GM21529 (cell line): ENCODE results near the gene RSPRY1.

Source experiments
- ATAC-seq: cut with Tn5 transposase; IDR thresholded peaks from one replicate; pipeline ENCODE4 v1.9.1; 2021; ENCODE audit not compliant: unreplicated experiment

The RSPRY1 gene

GRCh38 chr16:57185945-57186871 lies at the start of gene RSPRY1, which contains the start of gene PSME3IP1:
Gene RSPRY1 (plus strand): TSS chr16:57186329. CDS start chr16:57204659, 18,330 bp downstream.
Gene PSME3IP1 (minus strand): TSS chr16:57186039. CDS start chr16:57173854, 12,185 bp downstream.
- ATAC-seq: peak; percentile 88

GRCh38 chr16:57137043-57137442 lies 49.1 kb upstream of the RSPRY1 start:
- ATAC-seq: no peak

GRCh38 chr16:57137566-57138273 lies 48.4 kb upstream of the RSPRY1 start:
- no peak for ATAC-seq

- ATAC-seq: no peak
Measured at GRCh38 chr16:57138281-57138935, 47.7 kb upstream of the RSPRY1 start.

- ATAC-seq: no peak
Measured at GRCh38 chr16:57140931-57141668, 45.0 kb upstream of the RSPRY1 start.

GRCh38 chr16:57141822-57142631 lies 44.1 kb upstream of the RSPRY1 start:
- no peak for ATAC-seq

GRCh38 chr16:57143149-57143921 lies 42.8 kb upstream of the RSPRY1 start:
- ATAC-seq: no peak

GRCh38 chr16:57144027-57144426 lies 42.1 kb upstream of the RSPRY1 start:
- ATAC-seq: no peak

GRCh38 chr16:57145046-57146021 lies 40.8 kb upstream of the RSPRY1 start:
- ATAC-seq: no peak

- ATAC-seq: no peak
Measured at GRCh38 chr16:57146040-57146647, 40.0 kb upstream of the RSPRY1 start.

GRCh38 chr16:57146735-57147134 lies 39.4 kb upstream of the RSPRY1 start:
- ATAC-seq: no peak

GRCh38 chr16:57147381-57148221 lies 38.5 kb upstream of the RSPRY1 start:
- no peak for ATAC-seq

GRCh38 chr16:57148481-57148880 lies 37.6 kb upstream of the RSPRY1 start:
- no peak for ATAC-seq

GRCh38 chr16:57149391-57149790 lies 36.7 kb upstream of the RSPRY1 start:
- ATAC-seq: no peak

- no peak for ATAC-seq
Measured at GRCh38 chr16:57150682-57151330, 35.3 kb upstream of the RSPRY1 start.

- no peak for ATAC-seq
Measured at GRCh38 chr16:57151369-57151768, 34.8 kb upstream of the RSPRY1 start.
